Inferior parietal cortex (tissue), 1 donor: Measurements from ENCODE around the gene CXorf66.
"Not testable (repeated sequence)": the region's sequence is repeated elsewhere in the genome, so short reads cannot be mapped to it uniquely, and the experiment has no call there.

Source experiments
- DNase-seq: peaks from one replicate; pipeline ENCODE4 v3.0.0-alpha.2; 2016; ENCODE audit errors: extremely low spot score

CXorf66 gene

GRCh38 chrX:139924696-139925095, 40.6 kb downstream of the CXorf66 start:
- no peak for DNase-seq

DNA sequence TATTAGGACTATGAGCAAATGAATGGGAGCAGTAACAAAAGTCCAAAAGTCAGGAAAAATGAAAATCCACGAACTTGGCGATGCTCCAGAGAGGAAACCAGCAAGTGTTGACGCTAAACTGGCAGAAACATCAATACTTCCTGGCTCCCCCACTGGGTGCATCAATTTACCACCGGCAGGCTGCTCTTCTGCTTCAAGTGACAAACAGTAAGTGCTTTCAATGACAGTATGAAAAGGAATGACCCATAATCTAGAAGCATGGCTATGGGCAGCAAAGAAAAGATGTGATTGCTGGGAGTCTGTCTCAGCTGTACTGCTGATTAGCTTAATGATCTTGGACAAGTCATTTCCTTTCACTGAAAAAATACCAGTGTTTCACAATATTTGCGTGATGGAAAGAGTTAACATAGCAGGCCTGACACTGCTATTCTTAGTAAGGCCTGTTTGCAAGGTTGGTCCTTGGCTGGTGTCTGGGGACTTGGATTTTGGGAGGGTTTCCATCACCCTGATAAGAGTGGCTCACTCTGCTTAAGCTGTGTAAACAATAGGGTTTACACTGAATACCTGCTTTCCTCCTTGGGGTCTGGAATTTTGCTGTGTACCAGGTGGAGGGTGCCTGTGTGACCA, 41.1 kb downstream of the CXorf66 start:
- no peak for DNase-seq

GRCh38 chrX:139921142-139921541, 44.2 kb downstream of the CXorf66 start:
- DNase-seq, result not testable (repeated sequence)

DNA sequence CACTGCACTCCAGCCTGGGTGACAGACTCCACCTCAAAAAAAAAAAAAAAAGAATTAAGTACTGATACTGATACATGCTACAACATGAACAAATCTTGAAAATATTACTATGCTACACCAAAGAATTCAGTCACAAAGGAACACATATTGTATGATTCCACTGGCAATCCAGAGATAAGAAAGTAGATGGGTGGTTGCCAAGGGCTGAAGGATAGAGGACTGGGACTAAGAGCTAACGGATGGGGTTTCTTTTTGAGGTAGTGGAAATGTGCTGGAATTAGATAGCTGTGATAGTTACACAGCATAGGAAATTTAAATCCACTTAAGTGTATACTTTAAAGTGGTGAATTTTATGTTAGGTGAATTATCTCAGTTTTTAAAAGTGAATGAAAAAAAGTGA, 45.0 kb downstream of the CXorf66 start:
- no peak for DNase-seq

- no peak for DNase-seq
Measured at GRCh38 chrX:139914421-139914820, 50.9 kb downstream of the CXorf66 start.

GRCh38 chrX:139909712-139910111, 55.6 kb downstream of the CXorf66 start:
- DNase-seq, result no peak

DNA sequence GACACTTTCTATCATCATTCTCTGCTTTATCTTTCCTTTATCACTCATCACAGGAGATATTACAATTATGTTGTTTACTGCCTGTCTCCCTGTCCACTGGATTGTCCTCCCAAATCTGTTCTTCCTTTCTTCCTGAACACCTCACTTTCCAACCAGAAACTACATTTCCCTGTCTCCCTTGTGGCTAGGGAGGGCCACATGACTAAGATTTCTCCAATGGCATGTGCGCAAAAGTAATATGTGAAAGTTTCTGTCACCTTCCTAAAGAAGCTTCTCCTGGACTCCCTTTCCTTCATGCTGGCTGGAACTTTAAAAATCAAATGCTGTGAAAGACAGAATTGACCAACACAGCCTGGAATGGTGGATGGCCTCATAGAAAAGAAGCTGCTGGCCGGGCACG, 58.2 kb downstream of the CXorf66 start:
- DNase-seq, result no peak

GRCh38 chrX:139905743-139906142, 59.6 kb downstream of the CXorf66 start:
- DNase-seq, result no peak
